OCI-LY3 (cell line): ENCODE measurements around the gene PGA5.
A peak's percentile ranks its signal among the peaks of the same experiment; 100 is the strongest.

Source experiments
- H2AFZ ChIP-seq: fragments of 200-600, 300-600 bp; shearing (Covaris generic); 2 replicates; pipeline ENCODE4 v1.6.0; 2014; ENCODE audit warnings: antibody characterized with exemption, low read depth, low read length
- H3K27ac ChIP-seq: fragments of 200-600, 300-600 bp; sonication (generic); 2 replicates; pipeline ENCODE4 v1.5.1; 2014; ENCODE audit warnings: mild to moderate bottlenecking, low read length, moderate library complexity, mixed read lengths
- H3K27me3 ChIP-seq: fragments of 200-600, 300-600 bp; sonication (generic); 2 replicates; pipeline ENCODE4 v1.6.1; 2014; ENCODE audit warnings: low read depth, low read length, mixed read lengths
- H3K36me3 ChIP-seq: fragments of 200-600, 300-600 bp; sonication (generic); replicated peaks from 2 replicates; pipeline ENCODE3; 2014; ENCODE audit warnings: low read depth, low read length, mixed read lengths
- H3K4me1 ChIP-seq: fragments of 300-600, 200-600 bp; sonication (generic); 2 replicates; pipeline ENCODE4 v1.6.1; 2014; ENCODE audit warnings: low read length, mixed read lengths
- H3K4me2 ChIP-seq: fragments of 200-600, 300-600 bp; sonication (generic); 2 replicates; pipeline ENCODE4 v1.6.1; 2014; ENCODE audit warnings: low read length, mixed read lengths
- H3K4me3 ChIP-seq: fragments of 300-600, 200-600 bp; sonication (generic); 2 replicates; pipeline ENCODE4 v1.5.1; 2014; ENCODE audit warnings: antibody characterized with exemption, mild to moderate bottlenecking, low read length, moderate library complexity
- H3K79me2 ChIP-seq: fragments of 300-600, 200-600 bp; shearing (Covaris generic); 2 replicates; pipeline ENCODE4 v1.6.1; 2014; ENCODE audit warnings: mild to moderate bottlenecking, low read length, mixed read lengths
- H3K9ac ChIP-seq: fragments of 300-600, 200-600 bp; shearing (Covaris generic); 2 replicates; pipeline ENCODE4 v1.6.0; 2014; ENCODE audit warnings: mild to moderate bottlenecking, low read length, moderate library complexity
- H3K9me3 ChIP-seq: fragments of 200-600, 300-600 bp; shearing (Covaris generic); 2 replicates; pipeline ENCODE4 v1.6.1; 2014; ENCODE audit warnings: low read length, mixed read lengths; ENCODE audit not compliant: insufficient read depth
- H4K20me1 ChIP-seq: fragments of 200-600, 300-600 bp; sonication (generic); 2 replicates; pipeline ENCODE4 v1.6.1; 2016; ENCODE audit warnings: low read length, mixed read lengths; ENCODE audit not compliant: insufficient read depth
- CTCF ChIP-seq: fragments of 200-600, 300-600 bp; sonication (generic); IDR thresholded peaks from 2 replicates; pipeline ENCODE4 v1.5.1; 2014; ENCODE audit warnings: antibody characterized with exemption, low read length, low read depth
- EZH2phosphoT487 ChIP-seq: fragments of 200-600 bp; shearing (Covaris generic); IDR thresholded peaks from 2 replicates; pipeline ENCODE4 v1.6.1; 2018; ENCODE audit warnings: antibody characterized with exemption, mixed run types, low read depth

Gene PGA5

GRCh38 chr11:61287338-61287977 is 46.5 kb downstream of the PGA5 start:
- Histone ChIP-seq H3K79me2 (peaks cover 9% of the 10 kb centered on the region), H3K27ac (no peak overlapping the region), H3K27me3 (no peaks in the 10 kb centered on the region), H3K9ac (no peak overlapping the region), H3K4me1 (no peaks in the 10 kb centered on the region), H3K4me2 (no peak overlapping the region), H3K9me3 (no peaks in the 10 kb centered on the region), H3K36me3 (peaks cover 17% of the 10 kb centered on the region), H4K20me1 (no peaks in the 10 kb centered on the region), H2AFZ (no peak overlapping the region), H3K4me3 (no peak overlapping the region)
- no peak for TF ChIP-seq CTCF
- no peak for TF ChIP-seq EZH2phosphoT487

- H3K27me3 ChIP-seq, result no peaks in the 10 kb centered on the region
- H3K9me3 ChIP-seq, result no peaks in the 10 kb centered on the region
- H2AFZ ChIP-seq, result no peak overlapping the region
- peaks cover 9% of the 10 kb centered on the region; the same call in 1 of the 2 replicates for H3K4me1 ChIP-seq
- peaks cover 20% of the 10 kb centered on the region for H3K79me2 ChIP-seq
- H3K27ac ChIP-seq, result no peak overlapping the region
- H3K4me3 ChIP-seq, result no peak overlapping the region
- H3K4me2 ChIP-seq, result no peak overlapping the region
- H4K20me1 ChIP-seq, result no peaks in the 10 kb centered on the region
- TF ChIP-seq EZH2phosphoT487, result no peak
- TF ChIP-seq CTCF, result peak; percentile 42
- H3K9ac ChIP-seq, result no peak overlapping the region
- peaks cover 2% of the 10 kb centered on the region for H3K36me3 ChIP-seq
Observed at GRCh38 chr11:61290905-61291690, 50.1 kb downstream of the PGA5 start.

GRCh38 chr11:61292356-61292755 is 51.4 kb downstream of the PGA5 start:
- Histone ChIP-seq H3K36me3 (peaks cover 1% of the 10 kb centered on the region), H3K79me2 (peaks cover 20% of the 10 kb centered on the region), H4K20me1 (no peaks in the 10 kb centered on the region), H3K9me3 (no peaks in the 10 kb centered on the region), H2AFZ (no peak overlapping the region), H3K27ac (no peak overlapping the region), H3K27me3 (no peaks in the 10 kb centered on the region), H3K9ac (no peak overlapping the region), H3K4me2 (no peak overlapping the region), H3K4me3 (no peak overlapping the region), H3K4me1 (peaks cover 11% of the 10 kb centered on the region; the same call in 1 of the 2 replicates)
- TF ChIP-seq CTCF, result no peak
- no peak for TF ChIP-seq EZH2phosphoT487
